ENCODE data around the gene KSR1.

The KSR1 gene

GRCh38 chr17:27457360-27457715, 1.1 kb downstream of the KSR1 start:
- Histone ChIP-seq H3K4me3 (peak overlapping the region; percentile 80 to 92 (median 87)), H3K4me2 (peak overlapping the region; percentile 86 to 98 (median 93)), H3K9me3 (replicated peaks in 1 of 11) (no peaks in the 10 kb centered on the region), H3K9ac (peak overlapping the region; percentile 71 to 86 (median 82)), H3K27ac (peak overlapping the region in 3 of 11 experiments; percentile 59 to 74 (median 74); a peak in 3 of 22 replicates), H3K4me1 (peaks cover 27 to 38% (median 33%) of the 10 kb centered on the region in 10 experiments), H3K27me3 (peaks cover 8 to 27% (median 24%) of the 10 kb centered on the region in 11 experiments; a peak in 20 of 22 replicates), H3K36me3 (peaks cover 0 to 3% (median 0%) of the 10 kb centered on the region in 11 experiments; a peak in 1 of 22 replicates), H4K20me1 (peaks cover 23 to 58% (median 43%) of the 10 kb centered on the region in 11 experiments; a peak in 17 of 22 replicates)
- no peak for TF ChIP-seq Cebpa-rat (IDR thresholded peaks at IDR 0.05)

GRCh38 chr17:27457731-27458523, 1.7 kb downstream of the KSR1 start:
- Histone ChIP-seq H3K4me1 (peaks cover 28 to 36% (median 33%) of the 10 kb centered on the region in 10 experiments), H3K4me2 (peak overlapping the region; percentile 86 to 98 (median 93)), H3K27me3 (peaks cover 8 to 27% (median 24%) of the 10 kb centered on the region in 11 experiments; a peak in 20 of 22 replicates), H3K9me3 (replicated peaks in 1 of 11) (no peaks in the 10 kb centered on the region), H3K4me3 (peak overlapping the region; percentile 80 to 92 (median 87)), H3K36me3 (peaks cover 0 to 3% (median 0%) of the 10 kb centered on the region in 11 experiments; a peak in 1 of 22 replicates), H3K27ac (no peak overlapping the region), H3K9ac (peak overlapping the region in 10 of 11 experiments; percentile 71 to 86 (median 82); a peak in 15 of 22 replicates), H4K20me1 (peaks cover 23 to 63% (median 46%) of the 10 kb centered on the region in 11 experiments; a peak in 17 of 22 replicates)
- TF ChIP-seq Cebpa-rat (IDR thresholded peaks at IDR 0.05) = no peak

- no peak for TF ChIP-seq Cebpa-rat (IDR thresholded peaks at IDR 0.05)
- peaks cover 23 to 69% (median 46%) of the 10 kb centered on the region in 11 experiments; a peak in 17 of 22 replicates for H4K20me1 ChIP-seq
- H3K4me2 ChIP-seq = peak overlapping the region; percentile 86 to 98 (median 93); a peak in 19 of 22 replicates
- no peaks in the 10 kb centered on the region for H3K9me3 ChIP-seq (replicated peaks in 1 of 11)
- H3K4me1 ChIP-seq = peaks cover 28 to 36% (median 34%) of the 10 kb centered on the region in 10 experiments
- peaks cover 8 to 27% (median 24%) of the 10 kb centered on the region in 11 experiments; a peak in 20 of 22 replicates for H3K27me3 ChIP-seq
- H3K9ac ChIP-seq = peak overlapping the region in 1 of 11 experiments; percentile 1; a peak in 2 of 22 replicates
- H3K4me3 ChIP-seq = peak overlapping the region in 2 of 10 experiments; percentile 4 to 87; a peak in 2 of 20 replicates
- H3K36me3 ChIP-seq = peaks cover 0 to 3% (median 0%) of the 10 kb centered on the region in 11 experiments; a peak in 1 of 22 replicates
- no peak overlapping the region for H3K27ac ChIP-seq
Measured at GRCh38 chr17:27458524-27458908, 2.3 kb downstream of the KSR1 start.

DNA sequence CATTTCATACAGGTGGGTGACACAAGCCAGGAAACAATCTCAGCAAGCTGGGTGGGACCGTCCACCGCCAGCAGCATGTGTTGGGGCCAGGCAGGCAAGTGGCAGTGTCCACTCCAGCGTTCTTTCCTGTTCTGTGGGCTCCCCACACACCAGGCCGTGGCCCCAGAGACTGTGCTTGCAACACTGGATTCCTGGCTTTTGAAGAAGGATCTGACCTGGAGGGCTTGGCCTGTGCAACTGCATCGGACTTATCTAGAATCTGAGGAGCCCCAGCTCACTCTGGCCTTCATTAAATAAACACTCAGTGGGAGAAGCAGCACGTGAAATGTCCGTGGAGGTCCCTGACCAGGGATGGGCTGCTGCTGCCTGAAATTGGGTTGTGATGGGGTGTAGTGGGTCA, 3.2 kb downstream of the KSR1 start:
- no peak for TF ChIP-seq Cebpa-rat (IDR thresholded peaks at IDR 0.05)
- Histone ChIP-seq H3K27me3 (peaks cover 8 to 27% (median 24%) of the 10 kb centered on the region in 11 experiments; a peak in 20 of 22 replicates), H4K20me1 (peaks cover 23 to 78% (median 47%) of the 10 kb centered on the region in 11 experiments; a peak in 17 of 22 replicates), H3K4me2 (no peak overlapping the region), H3K36me3 (peaks cover 0 to 3% (median 0%) of the 10 kb centered on the region in 11 experiments; a peak in 1 of 22 replicates), H3K27ac (no peak overlapping the region), H3K4me3 (no peak overlapping the region), H3K4me1 (peaks cover 22 to 36% (median 30%) of the 10 kb centered on the region in 10 experiments), H3K9me3 (replicated peaks in 1 of 11) (no peaks in the 10 kb centered on the region), H3K9ac (no peak overlapping the region)

GRCh38 chr17:27460196-27460725, 4.0 kb downstream of the KSR1 start:
- H3K9ac ChIP-seq = no peak overlapping the region
- H3K27me3 ChIP-seq = peaks cover 8 to 27% (median 24%) of the 10 kb centered on the region in 11 experiments; a peak in 20 of 22 replicates
- H3K27ac ChIP-seq = no peak overlapping the region
- peaks cover 23 to 80% (median 47%) of the 10 kb centered on the region in 11 experiments; a peak in 17 of 22 replicates for H4K20me1 ChIP-seq
- H3K4me2 ChIP-seq = no peak overlapping the region
- H3K4me1 ChIP-seq = peaks cover 22 to 36% (median 30%) of the 10 kb centered on the region in 10 experiments
- H3K4me3 ChIP-seq = no peak overlapping the region
- H3K36me3 ChIP-seq = peaks cover 0 to 3% (median 0%) of the 10 kb centered on the region in 11 experiments; a peak in 1 of 22 replicates
- no peak for TF ChIP-seq Cebpa-rat (IDR thresholded peaks at IDR 0.05)
- no peaks in the 10 kb centered on the region for H3K9me3 ChIP-seq (replicated peaks in 1 of 11)

DNA sequence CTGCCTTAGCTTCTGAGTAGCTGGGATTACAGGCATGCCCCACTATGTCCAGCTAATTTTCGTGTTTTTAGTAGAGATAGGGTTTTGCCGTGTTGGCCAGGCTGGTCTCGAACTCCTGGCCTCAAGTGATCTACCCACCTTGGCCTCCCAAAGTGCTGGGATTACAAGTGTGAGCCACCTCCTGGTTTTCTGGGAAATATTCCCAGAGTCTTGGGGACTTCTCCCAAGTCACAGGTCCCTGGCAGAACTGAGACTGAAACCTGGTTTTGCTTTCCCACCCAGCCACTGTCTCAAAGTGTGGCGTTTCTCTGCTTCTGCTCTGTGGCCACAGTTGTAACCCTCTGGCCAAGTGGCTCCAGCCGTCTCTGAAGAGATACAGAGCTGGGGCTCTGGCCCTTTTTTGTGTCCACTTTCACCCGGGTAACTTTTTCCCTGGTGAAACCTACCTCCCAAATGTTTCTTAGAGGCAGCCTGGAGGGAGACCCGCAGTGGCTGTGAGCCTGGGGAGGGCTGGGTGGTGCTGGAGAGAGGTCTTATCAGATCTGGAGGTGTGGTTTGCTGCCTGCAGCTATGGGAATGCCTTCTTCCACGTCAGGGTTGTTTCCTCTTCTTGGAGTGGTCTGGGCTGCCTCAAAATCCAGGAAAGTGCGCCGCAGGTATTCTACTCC, 5.1 kb downstream of the KSR1 start:
- Histone ChIP-seq H3K4me2 (no peak overlapping the region), H3K4me3 (no peak overlapping the region), H3K27me3 (peaks cover 8 to 27% (median 24%) of the 10 kb centered on the region in 11 experiments; a peak in 20 of 22 replicates), H3K36me3 (peaks cover 0 to 3% (median 0%) of the 10 kb centered on the region in 11 experiments; a peak in 1 of 22 replicates), H3K9me3 (replicated peaks in 1 of 11) (no peaks in the 10 kb centered on the region), H4K20me1 (peaks cover 23 to 80% (median 47%) of the 10 kb centered on the region in 11 experiments; a peak in 17 of 22 replicates), H3K4me1 (peaks cover 32 to 41% (median 36%) of the 10 kb centered on the region in 10 experiments), H3K27ac (no peak overlapping the region), H3K9ac (no peak overlapping the region)
- TF ChIP-seq Cebpa-rat (IDR thresholded peaks at IDR 0.05) = no peak

DNA sequence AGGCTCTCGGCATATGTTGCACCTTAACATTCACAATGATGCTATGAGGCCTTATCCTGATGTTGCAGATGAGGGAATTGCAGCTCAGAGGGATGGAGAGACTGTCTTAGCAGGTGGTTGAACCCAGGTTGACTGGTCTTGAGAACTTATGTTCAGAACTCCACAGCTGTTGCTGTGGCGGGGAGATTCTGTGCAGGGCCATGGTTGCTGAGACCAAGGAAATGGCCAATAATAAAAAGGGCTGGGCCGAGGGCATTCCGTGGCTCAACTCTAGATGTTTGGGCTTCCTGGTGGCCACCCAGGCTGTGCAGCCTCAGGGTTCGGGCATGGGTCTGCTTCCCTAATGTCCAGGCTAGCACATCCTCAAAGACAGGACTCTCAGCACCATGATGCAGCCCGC, 5.9 kb downstream of the KSR1 start:
- peaks cover 23 to 76% (median 47%) of the 10 kb centered on the region in 11 experiments; a peak in 17 of 22 replicates for H4K20me1 ChIP-seq
- H3K4me1 ChIP-seq = peaks cover 37 to 46% (median 42%) of the 10 kb centered on the region in 10 experiments
- no peak overlapping the region for H3K9ac ChIP-seq
- H3K27ac ChIP-seq = no peak overlapping the region
- peaks cover 8 to 21% (median 17%) of the 10 kb centered on the region in 11 experiments; a peak in 20 of 22 replicates for H3K27me3 ChIP-seq
- H3K9me3 ChIP-seq (replicated peaks in 1 of 11) = no peaks in the 10 kb centered on the region
- no peak overlapping the region for H3K4me3 ChIP-seq
- peaks cover 0 to 3% (median 0%) of the 10 kb centered on the region in 11 experiments; a peak in 1 of 22 replicates for H3K36me3 ChIP-seq
- no peak for TF ChIP-seq Cebpa-rat (IDR thresholded peaks at IDR 0.05)
- no peak overlapping the region for H3K4me2 ChIP-seq

- TF ChIP-seq Cebpa-rat (IDR thresholded peaks at IDR 0.05) = no peak
- H4K20me1 ChIP-seq = peaks cover 19 to 71% (median 47%) of the 10 kb centered on the region in 11 experiments; a peak in 17 of 22 replicates
- H3K9ac ChIP-seq = no peak overlapping the region
- H3K27me3 ChIP-seq = peaks cover 7 to 15% (median 12%) of the 10 kb centered on the region in 11 experiments; a peak in 20 of 22 replicates
- peaks cover 32 to 41% (median 38%) of the 10 kb centered on the region in 10 experiments for H3K4me1 ChIP-seq
- H3K36me3 ChIP-seq = peaks cover 0 to 3% (median 0%) of the 10 kb centered on the region in 11 experiments; a peak in 1 of 22 replicates
- peak overlapping the region in 8 of 11 experiments; percentile 12 to 66 (median 40); a peak in 7 of 22 replicates for H3K4me2 ChIP-seq
- no peak overlapping the region for H3K27ac ChIP-seq
- H3K9me3 ChIP-seq (replicated peaks in 1 of 11) = no peaks in the 10 kb centered on the region
- no peak overlapping the region for H3K4me3 ChIP-seq
Measured at GRCh38 chr17:27462714-27463113, 6.5 kb downstream of the KSR1 start.
